ENCODE measurements around the gene NPAS2.

Gene NPAS2

DNA sequence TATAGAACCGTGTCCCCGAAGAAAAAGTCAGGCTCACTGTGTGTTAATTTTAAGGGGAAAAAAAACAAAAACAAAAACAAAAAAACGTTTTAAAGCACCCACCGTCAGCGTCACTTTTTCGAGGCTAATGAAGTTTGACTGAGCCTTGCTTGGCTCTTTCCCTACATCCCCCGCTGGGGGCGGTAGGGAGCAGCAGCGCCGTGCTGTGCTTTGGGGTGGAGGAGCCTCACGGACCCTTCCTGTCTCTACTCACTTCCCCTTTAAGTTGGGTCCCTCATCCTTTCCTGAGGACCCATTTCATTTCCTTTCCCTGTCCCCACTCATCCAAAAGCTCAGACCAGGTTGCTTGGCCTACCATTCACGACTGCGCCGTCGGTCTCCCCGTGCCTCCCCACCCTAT is 99.4 kb downstream of the NPAS2 start:
- DNase-seq: no peak

GRCh38 chr2:100921685-100922161 is 101.8 kb downstream of the NPAS2 start:
- DNase-seq: no peak

DNA sequence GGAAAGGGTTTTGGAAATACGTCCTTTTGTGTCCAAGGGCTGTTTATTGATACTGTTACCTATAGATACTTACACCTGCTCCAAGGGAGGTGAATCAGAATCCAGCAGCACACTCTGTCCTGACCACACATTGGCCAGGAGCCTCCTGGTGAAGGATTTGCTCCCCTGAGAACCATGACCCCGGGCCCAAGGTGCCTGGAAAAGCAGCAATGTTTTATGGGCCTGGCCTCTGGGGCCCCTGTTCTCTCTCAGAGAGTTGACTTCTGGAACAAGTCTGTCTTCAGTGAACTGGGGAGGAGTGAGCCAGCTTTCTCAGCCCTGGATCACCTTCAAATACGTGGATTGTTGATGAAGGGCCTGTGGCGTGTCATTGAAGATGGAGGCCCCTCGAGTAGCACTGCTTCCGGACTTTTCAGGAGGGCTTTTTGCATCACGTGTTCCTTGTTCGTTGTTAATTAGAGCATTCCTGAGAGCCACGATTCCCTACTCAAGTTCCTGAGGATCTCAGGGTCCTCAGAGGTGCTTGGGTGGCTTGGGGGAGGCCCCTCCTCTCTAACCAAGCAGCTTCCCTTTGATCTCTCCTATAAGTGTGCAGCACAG is 103.6 kb downstream of the NPAS2 start:
- DNase-seq: no peak

DNA sequence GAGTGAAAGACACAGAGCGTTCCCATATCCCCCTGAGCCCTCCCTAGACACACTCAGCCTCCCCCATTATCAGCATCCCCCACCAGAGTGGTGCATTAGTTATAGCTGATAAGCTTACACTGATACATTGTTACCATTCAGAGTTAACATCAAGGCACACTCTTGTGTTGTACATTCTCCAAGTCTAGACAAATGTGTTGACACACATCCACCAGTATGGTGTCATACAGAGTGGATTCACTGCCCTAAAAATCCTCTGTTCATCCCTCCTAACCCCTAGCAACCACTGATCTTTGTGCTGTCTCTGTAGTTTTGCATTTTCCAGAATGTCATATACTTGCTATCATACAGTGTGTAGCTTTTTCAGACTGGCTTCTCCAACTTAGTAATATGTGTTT is 104.2 kb downstream of the NPAS2 start:
- no peak for DNase-seq

DNA sequence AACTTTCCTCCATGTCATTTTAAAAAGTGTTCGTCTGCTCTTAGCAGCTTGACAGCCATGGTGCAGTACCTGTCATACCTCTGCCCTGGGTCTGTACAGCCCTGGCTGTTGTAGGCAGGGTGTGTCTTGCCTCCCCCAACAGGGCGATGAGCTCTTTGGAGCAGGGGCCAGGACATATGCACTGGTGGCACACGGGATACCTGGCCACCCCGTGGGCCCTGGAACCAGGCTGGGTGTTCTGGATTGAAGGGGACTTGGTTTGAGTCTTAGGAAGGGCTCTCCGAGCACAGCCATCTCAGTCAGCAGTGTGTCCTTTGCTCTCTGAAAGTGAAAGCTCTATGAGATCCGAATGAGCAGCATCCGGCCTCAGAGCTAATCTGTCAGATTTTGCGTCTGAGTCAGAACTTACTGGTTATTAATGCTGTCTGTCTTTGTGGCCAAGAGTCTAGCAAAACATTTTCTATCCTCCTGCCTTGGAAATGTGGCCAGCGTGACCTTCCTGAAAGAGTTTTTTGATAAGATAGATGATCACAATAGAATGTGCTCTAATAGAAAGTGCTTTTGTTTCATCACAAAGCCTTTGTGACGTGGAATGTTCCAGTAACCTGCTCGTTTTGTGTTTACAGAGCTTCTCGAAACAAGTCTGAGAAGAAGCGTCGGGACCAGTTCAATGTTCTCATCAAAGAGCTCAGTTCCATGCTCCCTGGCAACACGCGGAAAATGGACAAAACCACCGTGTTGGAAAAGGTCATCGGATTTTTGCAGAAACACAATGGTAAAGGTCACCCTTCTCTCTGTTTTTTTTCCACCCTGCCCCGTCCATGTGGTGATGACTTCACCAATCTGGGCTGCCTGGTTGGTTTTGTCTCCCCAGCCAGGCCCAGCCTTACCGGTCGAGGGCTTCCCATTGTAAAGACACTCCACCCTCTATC is 104.8 kb downstream of the NPAS2 start:
- no peak for DNase-seq

DNA sequence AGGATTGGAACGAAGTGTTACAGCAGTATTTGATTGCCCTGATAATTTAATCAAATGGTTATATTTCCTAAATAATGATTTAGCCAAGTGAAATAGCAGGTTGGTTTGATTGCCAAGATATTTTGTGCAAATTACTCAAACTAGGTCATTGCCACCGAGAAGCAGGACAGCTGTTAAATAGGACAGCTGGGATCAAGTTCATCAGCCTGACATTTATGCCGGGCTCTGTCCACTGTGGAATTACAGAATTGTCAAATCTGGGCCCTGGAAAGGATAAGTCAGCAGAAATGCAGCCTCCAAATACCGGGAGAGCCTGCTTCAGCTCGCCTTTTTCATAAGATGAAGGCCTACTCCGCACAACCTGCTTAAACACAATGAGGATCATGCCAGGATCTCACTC is 108.3 kb downstream of the NPAS2 start:
- DNase-seq: no peak

- no peak for DNase-seq
Measured at GRCh38 chr2:100929147-100929546, 109.2 kb downstream of the NPAS2 start.

- no peak for DNase-seq
Measured at GRCh38 chr2:100934504-100935371, 114.8 kb downstream of the NPAS2 start.

GRCh38 chr2:100935372-100935752 is 115.4 kb downstream of the NPAS2 start:
- DNase-seq: no peak

DNA sequence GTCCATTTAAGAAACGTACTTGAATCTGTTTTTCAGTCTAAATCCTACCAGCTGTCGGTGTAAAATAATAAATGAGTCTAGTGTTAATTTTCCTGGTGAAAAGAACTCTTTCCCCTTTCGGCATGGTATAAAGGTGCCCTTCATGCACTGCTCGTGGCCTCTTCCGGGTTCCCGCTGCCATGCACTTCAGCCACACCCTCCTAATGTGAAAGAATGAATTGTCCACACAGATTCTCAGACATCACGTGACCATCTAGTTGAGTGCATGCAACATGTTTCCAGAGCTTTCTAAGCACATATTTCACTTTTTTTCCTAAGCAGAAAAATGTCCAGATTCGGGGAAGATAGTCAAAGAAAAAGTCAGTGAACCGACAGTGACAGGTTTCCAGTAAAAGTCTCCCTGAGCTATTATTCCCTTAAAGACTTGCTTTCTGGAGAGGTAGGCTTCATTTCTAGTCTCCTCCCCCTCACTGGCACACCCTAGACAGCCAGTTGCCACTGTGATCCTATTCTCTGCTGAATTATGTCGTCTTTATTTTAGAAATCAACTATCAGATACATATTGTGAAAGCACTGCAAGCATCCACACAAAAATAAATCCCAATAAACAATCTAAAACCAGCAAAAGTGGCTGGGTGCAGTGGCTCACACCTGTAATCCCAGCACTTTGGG is 116.3 kb downstream of the NPAS2 start:
- no peak for DNase-seq

- no peak for DNase-seq
Measured at GRCh38 chr2:100936972-100937542, 117.1 kb downstream of the NPAS2 start.

- no peak for DNase-seq
Measured at GRCh38 chr2:100938031-100939026, 118.4 kb downstream of the NPAS2 start.

DNA sequence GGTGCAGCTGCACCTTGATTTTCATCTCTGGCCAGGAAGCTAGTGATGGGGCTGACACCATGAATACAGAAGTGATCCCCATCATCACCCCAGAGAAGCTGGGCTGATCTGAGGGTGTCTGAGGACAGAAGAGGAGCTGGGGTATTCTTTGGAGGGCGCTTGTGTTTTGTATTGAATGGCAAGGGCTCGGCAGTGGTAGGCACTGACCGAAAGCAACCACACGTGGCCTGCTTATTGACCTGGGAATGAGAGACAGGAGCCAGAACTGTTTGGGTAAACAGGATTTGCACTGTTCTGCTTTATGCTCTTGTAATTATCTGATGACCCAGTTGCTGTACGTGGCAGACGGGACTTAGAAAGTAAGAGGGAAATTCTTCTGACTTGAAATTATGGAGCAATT is 119.5 kb downstream of the NPAS2 start:
- DNase-seq: no peak

DNA sequence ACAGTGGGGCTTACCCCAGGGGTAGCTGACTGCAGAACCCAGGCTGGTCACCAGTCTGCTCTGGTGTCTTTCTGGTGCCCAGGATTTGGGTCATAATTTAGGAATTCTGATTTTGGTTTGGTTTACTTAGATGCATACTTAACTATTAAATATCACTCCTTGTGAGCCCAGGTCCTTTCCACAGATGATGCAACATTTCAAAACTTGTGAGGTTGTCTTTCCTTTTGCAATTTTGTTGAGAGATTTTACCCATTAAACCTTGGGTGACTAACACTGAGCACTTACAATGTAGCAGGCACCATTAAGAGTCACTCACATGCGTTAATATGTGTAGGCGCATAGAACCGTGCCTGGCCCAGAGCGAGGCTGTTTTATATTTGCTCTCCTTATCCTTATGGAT is 120.3 kb downstream of the NPAS2 start:
- DNase-seq: no peak

DNA sequence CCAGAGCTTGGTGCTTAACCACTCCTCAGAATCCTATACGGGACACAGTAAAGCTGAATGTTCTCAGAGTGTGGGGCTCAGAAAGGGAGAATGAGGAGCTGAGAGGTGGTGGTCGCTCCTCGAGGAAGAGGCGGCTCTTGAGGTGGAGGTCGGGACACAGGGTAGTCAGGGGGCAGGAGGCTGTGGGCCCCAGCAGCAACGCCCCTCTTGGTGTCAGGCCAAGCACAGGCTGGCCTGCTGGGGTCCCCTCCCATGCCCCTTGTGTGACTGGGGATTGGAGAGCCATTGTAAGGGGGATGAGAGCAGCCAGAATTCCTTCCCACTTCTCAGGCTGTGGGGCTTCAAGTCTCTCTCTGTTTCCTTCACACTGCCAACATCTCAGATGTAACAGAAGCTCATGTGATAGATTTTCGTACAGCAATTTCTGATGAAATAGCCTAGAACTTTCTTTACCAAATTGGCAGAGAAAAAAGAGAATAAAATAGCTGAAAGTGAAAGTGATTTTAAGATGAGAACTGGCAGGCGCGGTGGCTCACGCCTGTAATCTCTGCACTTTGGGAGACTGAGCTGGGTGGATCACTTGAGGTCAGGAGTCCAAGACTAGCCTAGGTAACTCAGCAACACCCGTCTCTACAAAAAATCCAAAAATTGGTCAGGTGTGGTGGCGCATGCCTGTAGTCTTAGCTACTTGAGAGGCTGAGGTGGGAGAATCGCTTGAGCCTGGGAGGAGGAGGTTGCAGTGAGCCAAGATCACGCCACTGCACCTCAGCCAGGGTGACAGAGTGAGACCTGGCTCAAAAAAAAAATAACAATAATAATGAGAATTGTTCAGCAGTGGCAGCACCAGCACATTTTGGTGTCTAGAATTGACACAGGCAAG is 121.1 kb downstream of the NPAS2 start:
- DNase-seq: no peak

DNA sequence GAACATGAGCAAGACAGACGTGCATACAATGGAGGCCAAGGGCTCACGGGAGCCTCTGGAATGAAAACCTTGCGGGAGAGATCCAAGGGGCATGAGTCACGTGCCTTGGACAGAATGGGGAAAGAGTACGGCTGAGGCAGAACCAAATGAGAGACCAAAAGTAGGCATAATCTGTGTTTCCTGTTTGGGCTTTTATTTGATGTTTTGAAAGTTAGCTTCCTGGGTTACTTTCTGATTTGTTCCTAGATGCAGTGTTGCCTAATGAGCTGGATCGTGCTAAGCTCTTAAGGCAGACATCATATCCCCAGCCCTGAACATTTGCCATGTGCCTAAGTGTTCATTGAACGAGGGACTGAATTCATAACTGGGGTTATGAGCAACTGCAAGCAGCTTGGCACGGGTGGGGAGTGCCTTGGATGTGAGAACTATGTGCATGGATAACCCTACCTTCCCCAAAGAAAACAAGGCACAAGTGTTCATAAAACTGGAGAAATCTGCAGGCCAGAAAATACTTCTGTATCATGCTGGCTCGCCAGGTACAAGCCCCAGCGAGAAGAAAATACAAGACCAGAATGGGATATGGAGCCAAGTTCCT is 121.8 kb downstream of the NPAS2 start:
- no peak for DNase-seq

DNA sequence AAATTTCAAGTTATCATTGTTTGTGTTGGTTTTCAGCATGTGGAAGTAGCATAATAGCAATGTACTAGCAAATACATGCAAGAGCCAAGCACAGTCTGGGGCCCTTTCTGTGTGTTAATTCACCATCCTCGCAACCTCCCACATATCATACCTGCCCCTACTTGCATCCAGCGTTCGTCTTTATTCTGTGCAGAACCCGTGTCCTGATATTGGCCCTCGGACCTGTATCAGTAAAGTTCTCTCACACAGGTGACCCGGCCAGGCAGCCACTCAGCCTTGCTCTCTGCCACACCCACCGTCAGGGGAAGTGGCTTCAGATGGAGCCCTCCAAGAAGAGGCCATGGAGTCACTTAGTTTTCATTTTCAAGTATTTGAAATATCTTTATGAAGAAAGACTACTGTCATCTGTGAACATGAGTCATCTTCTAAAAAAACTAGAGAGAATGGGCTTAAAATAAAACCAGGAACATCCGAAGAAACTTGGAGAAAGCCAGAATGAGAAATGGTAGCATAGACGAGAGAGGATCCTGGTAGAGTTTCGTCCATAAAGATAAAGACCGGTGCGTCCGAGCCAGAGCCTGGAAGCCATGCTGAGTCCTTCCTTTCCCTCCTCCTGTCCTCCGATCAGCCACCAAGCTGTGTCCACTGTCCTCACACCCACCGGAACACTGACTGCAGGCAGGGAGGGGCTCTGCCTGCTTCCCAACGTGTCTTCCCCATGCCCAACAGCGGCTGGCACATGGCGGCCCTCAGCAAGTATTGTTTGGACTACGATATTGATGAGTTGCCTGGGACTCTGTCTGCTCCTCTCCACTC is 124.9 kb downstream of the NPAS2 start:
- DNase-seq: no peak

- DNase-seq: no peak
Measured at GRCh38 chr2:100945433-100945740, 125.4 kb downstream of the NPAS2 start.
